ENCODE data around the gene PSAPL1.

PSAPL1 gene

GRCh38 chr4:7430368-7430964, 4.3 kb downstream of the PSAPL1 start:
- DNase-seq, result no peak

- DNase-seq, result no peak
These were observed 5.1 kb downstream of the PSAPL1 start for GRCh38 chr4:7429601-7430078.

- no peak for DNase-seq
These were observed 5.7 kb downstream of the PSAPL1 start for GRCh38 chr4:7429069-7429416.

GRCh38 chr4:7428261-7429068, 6.3 kb downstream of the PSAPL1 start:
- no peak for DNase-seq

GRCh38 chr4:7427831-7428260, 6.9 kb downstream of the PSAPL1 start:
- no peak for DNase-seq

GRCh38 chr4:7427361-7427760, 7.4 kb downstream of the PSAPL1 start:
- DNase-seq, result no peak

GRCh38 chr4:7426525-7427171, 8.1 kb downstream of the PSAPL1 start:
- no peak for DNase-seq

GRCh38 chr4:7425591-7426468, 8.9 kb downstream of the PSAPL1 start:
- no peak for DNase-seq

GRCh38 chr4:7425124-7425523, 9.6 kb downstream of the PSAPL1 start:
- no peak for DNase-seq

GRCh38 chr4:7424553-7425111, 10.1 kb downstream of the PSAPL1 start:
- no peak for DNase-seq

- no peak for DNase-seq
These were observed 10.8 kb downstream of the PSAPL1 start for GRCh38 chr4:7423801-7424552.

- no peak for DNase-seq
These were observed 11.3 kb downstream of the PSAPL1 start for GRCh38 chr4:7423391-7423790.

GRCh38 chr4:7422898-7423180, 11.9 kb downstream of the PSAPL1 start:
- DNase-seq, result no peak

GRCh38 chr4:7422151-7422897, 12.4 kb downstream of the PSAPL1 start:
- no peak for DNase-seq

GRCh38 chr4:7421356-7422150, 13.2 kb downstream of the PSAPL1 start:
- DNase-seq, result no peak

- no peak for DNase-seq
These were observed 14.1 kb downstream of the PSAPL1 start for GRCh38 chr4:7420661-7421040.

- DNase-seq, result no peak
These were observed 14.6 kb downstream of the PSAPL1 start for GRCh38 chr4:7419961-7420660.

GRCh38 chr4:7418131-7418943, 16.4 kb downstream of the PSAPL1 start:
- no peak for DNase-seq

GRCh38 chr4:7417639-7418038, 17.1 kb downstream of the PSAPL1 start:
- no peak for DNase-seq
